Activated T-cell treated with anti-CD3 and anti-CD28 coated beads, Interleukin-2, amount 50 U/mL, for 24 hours (primary cell): ENCODE data around the gene QKI.
"Not testable (repeated sequence)": the region's sequence is repeated elsewhere in the genome, so short reads cannot be mapped to it uniquely, and the experiment has no call there.

Source experiments
- DNase-seq: peaks from one replicate; pipeline ENCODE4 v3.0.0-alpha.2; 2020
- H3K27ac Mint-ChIP-seq: 2 replicates; pipeline ENCODE4 v1.8.0; 2020; ENCODE audit warnings: mild to moderate bottlenecking, mixed read lengths
- H3K27me3 Mint-ChIP-seq: 2 replicates; pipeline ENCODE4 v1.8.0; 2020; ENCODE audit warnings: mixed read lengths
- H3K36me3 Mint-ChIP-seq: 2 replicates; pipeline ENCODE4 v1.8.0; 2020; ENCODE audit warnings: low read depth, mixed read lengths
- H3K4me1 Mint-ChIP-seq: 2 replicates; pipeline ENCODE4 v1.8.0; 2020; ENCODE audit warnings: low read depth, mixed read lengths
- H3K4me3 Mint-ChIP-seq: 2 replicates; pipeline ENCODE4 v1.8.0; 2020; ENCODE audit warnings: mild to moderate bottlenecking, moderate library complexity, mixed read lengths
- H3K9me3 Mint-ChIP-seq: 2 replicates; pipeline ENCODE4 v1.8.0; 2020; ENCODE audit warnings: mixed read lengths

Gene QKI

DNA sequence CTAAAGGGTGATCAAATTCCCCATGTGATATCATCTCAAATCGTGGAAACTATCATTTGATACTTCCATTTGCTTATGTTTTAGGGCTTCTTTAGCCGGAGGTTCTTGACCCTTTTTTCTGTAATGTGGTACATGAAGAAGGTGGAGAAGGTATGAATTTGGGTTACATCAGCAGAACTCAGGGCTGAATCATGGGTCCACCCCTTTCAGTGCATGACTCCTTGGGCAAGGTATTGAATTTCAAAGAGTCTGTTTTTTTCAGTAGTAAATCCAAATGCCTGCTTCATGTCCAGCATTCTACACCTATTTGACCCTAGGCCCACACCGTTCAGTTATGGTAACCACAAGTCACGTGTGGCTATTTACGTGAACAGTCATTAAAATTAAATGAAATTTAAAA, 30.6 kb upstream of the QKI start:
- Mint-ChIP-seq H3K27me3 (peaks cover 22% of the 10 kb centered on the region), H3K4me3 (no peak overlapping the region), H3K36me3 (no peaks in the 10 kb centered on the region), H3K4me1 (no peaks in the 10 kb centered on the region), H3K27ac (no peak overlapping the region), H3K9me3 (peaks cover 2% of the 10 kb centered on the region)
- no peak for DNase-seq

DNA sequence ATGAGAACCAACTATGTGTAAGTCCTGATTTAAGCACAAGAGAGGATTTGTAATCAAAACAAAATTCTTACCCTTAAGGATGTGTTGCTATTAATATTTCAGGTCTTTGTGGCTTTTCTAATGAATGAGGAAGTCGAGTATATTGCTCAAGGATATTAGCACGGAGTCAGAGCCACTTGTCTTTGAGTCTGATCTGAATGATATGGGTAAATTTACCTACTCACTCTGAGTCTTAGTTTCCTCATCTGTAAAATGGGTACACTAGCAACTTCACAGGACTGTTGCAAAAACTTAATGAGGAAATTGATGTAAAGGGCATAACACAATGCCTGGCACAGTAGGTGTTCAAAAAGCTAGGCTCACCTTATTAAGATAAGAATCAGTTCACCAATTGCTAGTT, 30.0 kb upstream of the QKI start:
- Mint-ChIP-seq H3K9me3 (peaks cover 2% of the 10 kb centered on the region), H3K4me1 (no peaks in the 10 kb centered on the region), H3K27ac (no peak overlapping the region), H3K36me3 (no peaks in the 10 kb centered on the region), H3K4me3 (no peak overlapping the region), H3K27me3 (peaks cover 22% of the 10 kb centered on the region)
- no peak for DNase-seq

DNA sequence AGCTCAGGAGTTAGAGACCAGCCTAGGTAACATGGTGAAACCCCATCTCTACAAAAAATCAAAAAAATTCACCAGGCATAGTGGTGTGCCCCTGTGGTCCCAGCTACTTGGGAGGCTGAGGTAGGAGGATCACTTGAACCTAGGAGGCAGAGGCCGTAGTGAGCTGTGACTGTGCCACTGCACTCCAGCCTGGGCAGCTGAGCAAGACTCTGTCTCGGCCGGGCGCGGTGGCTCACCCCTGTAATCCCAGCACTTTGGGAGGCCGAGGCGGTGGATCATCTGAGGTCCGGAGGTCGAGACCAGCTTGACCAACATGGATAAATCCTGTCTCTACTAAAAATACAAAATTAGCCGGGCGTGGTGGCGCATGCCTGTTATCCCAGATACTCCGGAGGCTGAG, 29.0 kb upstream of the QKI start:
- DNase-seq, H3K9me3 Mint-ChIP-seq, H3K27ac Mint-ChIP-seq, H3K4me1 Mint-ChIP-seq, H3K4me3 Mint-ChIP-seq, H3K36me3 Mint-ChIP-seq: not testable (repeated sequence)
- H3K27me3 Mint-ChIP-seq: peaks cover 17% of the 10 kb centered on the region

DNA sequence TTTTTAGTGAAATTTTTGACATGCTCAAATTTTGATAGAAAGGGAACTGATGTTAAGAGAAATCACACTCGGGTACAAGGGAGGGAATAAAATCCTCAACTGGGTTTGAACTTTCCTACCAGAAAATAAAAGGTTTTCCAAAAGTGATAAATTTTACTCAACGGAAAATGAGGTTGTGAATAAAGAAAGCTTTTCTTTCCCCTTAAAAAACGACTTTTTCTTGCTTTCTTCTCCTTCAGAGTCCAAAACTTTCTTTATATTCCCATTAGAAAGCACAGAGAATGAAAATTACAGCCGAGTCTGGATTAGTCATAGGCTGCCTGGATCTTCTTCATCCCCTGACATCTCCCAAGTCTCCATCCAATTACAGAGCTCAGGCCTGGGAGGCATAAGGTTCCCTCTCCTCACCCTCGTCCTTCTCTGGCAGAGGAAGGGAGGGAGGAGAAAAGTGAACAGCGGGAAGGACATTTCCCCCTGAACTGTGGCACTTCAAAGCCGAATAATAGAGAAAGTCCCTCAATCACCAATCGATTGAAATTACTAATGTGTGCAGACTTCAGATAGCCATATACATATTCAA, 28.1 kb upstream of the QKI start:
- no peaks in the 10 kb centered on the region for H3K36me3 Mint-ChIP-seq
- peaks cover 21% of the 10 kb centered on the region for H3K27me3 Mint-ChIP-seq
- no peak overlapping the region for H3K4me3 Mint-ChIP-seq
- H3K27ac Mint-ChIP-seq: no peak overlapping the region
- peaks cover 2% of the 10 kb centered on the region for H3K9me3 Mint-ChIP-seq
- no peak for DNase-seq
- H3K4me1 Mint-ChIP-seq: no peaks in the 10 kb centered on the region

DNA sequence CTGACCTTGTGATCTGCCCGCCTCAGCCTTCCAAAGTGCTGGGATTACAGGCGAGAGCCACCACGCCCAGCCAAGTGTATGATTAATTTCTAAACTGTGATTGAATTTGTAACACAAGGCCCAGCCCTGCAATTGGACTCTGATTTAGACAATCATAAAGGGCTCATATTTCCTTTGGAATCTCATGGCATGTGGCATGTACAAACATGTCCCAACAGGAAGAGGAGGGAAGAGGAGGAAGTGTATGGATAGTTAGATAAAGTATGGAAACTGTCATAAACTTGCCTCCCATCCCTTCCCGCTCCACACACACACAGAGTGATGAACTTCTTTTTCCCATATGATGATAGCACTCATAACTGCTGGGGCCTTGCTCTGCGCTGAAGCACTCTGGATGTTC, 27.2 kb upstream of the QKI start:
- DNase-seq: no peak
- no peaks in the 10 kb centered on the region for H3K36me3 Mint-ChIP-seq
- no peak overlapping the region for H3K27ac Mint-ChIP-seq
- H3K27me3 Mint-ChIP-seq: peaks cover 21% of the 10 kb centered on the region
- no peaks in the 10 kb centered on the region for H3K4me1 Mint-ChIP-seq
- peaks cover 2% of the 10 kb centered on the region for H3K9me3 Mint-ChIP-seq
- no peak overlapping the region for H3K4me3 Mint-ChIP-seq

DNA sequence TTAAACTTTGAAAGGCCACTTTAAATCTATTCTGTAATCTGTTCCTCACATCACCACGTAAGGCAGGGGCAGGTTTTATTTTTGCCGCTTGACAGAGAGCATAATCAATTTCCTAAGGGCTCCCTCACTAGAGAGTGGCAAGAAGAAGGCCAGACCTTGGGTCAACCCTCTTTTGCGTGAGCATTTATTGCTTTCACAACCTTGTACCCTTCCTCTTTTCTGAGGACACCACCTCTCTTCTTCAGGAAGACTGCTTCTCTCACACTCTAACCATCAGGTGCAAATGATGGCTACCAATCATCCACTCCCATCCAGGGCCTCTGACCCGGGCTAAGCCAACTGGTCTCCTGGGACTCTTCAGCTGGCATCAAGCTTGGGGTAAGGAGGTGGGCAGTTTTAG, 25.2 kb upstream of the QKI start:
- no peaks in the 10 kb centered on the region for H3K4me1 Mint-ChIP-seq
- no peak overlapping the region for H3K4me3 Mint-ChIP-seq
- no peaks in the 10 kb centered on the region for H3K36me3 Mint-ChIP-seq
- H3K9me3 Mint-ChIP-seq: no peaks in the 10 kb centered on the region
- H3K27ac Mint-ChIP-seq: no peak overlapping the region
- peaks cover 12% of the 10 kb centered on the region for H3K27me3 Mint-ChIP-seq
- no peak for DNase-seq

DNA sequence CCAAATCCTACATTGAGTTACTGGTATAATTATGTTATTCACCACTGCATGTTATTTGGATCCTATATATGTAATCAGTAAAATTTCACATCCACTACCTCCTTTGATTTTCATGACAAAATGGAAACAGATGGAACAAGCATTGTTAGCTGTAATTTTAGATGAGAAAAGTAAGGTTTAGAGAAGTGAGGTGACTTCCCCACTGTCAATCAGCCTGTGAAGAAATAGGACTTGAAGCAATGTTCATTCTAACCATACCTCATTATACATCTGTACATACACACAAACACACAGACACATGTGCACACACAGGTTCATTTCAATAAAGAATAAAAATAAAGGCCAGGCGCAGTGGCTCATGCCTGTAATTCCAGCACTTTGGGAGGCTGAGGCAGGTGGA, 23.7 kb upstream of the QKI start:
- H3K4me3 Mint-ChIP-seq: no peak overlapping the region
- no peaks in the 10 kb centered on the region for H3K4me1 Mint-ChIP-seq
- peaks cover 9% of the 10 kb centered on the region for H3K27me3 Mint-ChIP-seq
- no peaks in the 10 kb centered on the region for H3K9me3 Mint-ChIP-seq
- no peak overlapping the region for H3K27ac Mint-ChIP-seq
- H3K36me3 Mint-ChIP-seq: no peaks in the 10 kb centered on the region
- DNase-seq: no peak

DNA sequence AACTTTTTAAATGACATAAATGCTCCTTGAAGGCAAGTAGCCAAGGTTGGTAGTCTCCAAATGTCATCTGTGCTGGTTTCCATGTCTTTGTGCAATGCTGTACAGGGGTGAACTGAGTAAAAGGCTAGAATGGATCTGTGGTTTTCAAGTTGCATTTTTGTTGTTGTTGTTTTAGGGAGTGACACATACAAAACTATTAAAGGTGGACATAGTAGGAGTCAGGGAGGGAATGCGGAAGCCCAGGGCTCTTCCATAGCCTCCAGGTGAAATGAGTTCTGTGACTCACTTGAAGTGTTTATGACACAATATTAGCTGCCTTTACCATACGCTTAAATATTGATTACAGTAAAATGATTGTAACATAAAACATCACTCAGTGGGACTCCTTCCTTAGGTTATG, 22.5 kb upstream of the QKI start:
- no peaks in the 10 kb centered on the region for H3K9me3 Mint-ChIP-seq
- no peaks in the 10 kb centered on the region for H3K36me3 Mint-ChIP-seq
- H3K27ac Mint-ChIP-seq: no peak overlapping the region
- DNase-seq: no peak
- H3K27me3 Mint-ChIP-seq: peaks cover 18% of the 10 kb centered on the region
- no peak overlapping the region for H3K4me3 Mint-ChIP-seq
- peaks cover 6% of the 10 kb centered on the region for H3K4me1 Mint-ChIP-seq

DNA sequence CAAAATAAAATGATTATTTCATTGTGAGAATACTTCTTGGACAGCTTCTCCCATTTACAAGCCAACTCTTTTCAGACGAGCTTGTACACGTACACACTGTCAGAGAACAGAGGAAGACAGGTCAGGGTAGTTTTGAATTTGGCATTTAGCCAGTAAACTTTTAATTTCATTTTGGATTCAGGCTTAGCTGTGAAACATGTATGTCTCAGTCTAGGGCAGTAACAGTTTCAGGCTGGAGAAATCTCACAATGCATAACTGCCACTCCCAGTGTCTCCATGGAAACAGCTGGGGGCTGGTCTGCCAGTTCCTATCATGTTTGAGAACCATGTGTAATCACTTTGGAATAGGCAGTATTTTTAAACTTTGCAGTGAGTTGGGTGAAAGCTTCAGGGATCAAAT, 22.0 kb upstream of the QKI start:
- Mint-ChIP-seq H3K27ac (no peak overlapping the region), H3K4me3 (no peak overlapping the region)
- no peak for DNase-seq

DNA sequence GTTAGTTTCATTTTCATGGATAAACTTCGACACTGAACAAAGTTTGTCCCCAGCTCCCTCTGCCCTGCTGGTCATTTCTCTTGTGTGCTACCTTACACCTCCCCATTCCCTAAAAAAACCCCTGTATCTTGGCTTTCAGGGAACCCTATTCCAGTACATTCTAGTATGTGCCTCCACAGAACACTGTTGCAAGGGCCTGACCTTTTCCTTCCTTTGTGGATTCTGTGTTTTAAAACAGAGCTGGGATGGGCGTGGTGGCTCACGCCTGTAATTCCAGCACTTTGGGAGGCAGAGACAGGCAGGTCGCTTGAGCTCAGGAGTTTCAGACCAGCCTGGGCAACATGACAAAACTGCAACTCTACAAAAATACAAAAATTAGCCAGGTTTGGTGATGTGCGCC, 20.6 kb upstream of the QKI start:
- H3K4me1 Mint-ChIP-seq: peaks cover 6% of the 10 kb centered on the region
- H3K4me3 Mint-ChIP-seq: no peak overlapping the region
- no peaks in the 10 kb centered on the region for H3K36me3 Mint-ChIP-seq

More for the DNA sequence above, 22.0 kb upstream of the QKI start:
- H3K9me3 Mint-ChIP-seq: no peaks in the 10 kb centered on the region
- peaks cover 6% of the 10 kb centered on the region for H3K4me1 Mint-ChIP-seq
- peaks cover 21% of the 10 kb centered on the region for H3K27me3 Mint-ChIP-seq
- no peaks in the 10 kb centered on the region for H3K36me3 Mint-ChIP-seq

DNA sequence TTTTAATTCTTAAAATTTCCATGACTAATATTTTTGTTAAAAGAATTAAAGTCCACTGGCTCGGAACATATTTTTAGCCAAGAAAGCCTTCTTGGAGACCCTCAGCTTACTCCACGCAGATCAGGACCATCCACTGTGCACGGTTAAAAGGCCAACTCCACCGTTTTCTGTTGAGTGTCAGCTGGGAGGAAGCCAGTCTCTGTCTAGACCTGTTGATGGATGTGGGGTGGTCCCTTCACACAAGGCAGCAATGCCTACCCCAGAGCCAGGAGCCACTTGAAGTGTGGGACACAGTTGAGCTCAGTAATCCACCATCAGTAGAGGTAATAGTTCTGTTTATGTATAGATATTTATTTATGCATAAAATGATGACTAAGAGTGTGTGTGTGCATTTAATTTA, 19.9 kb upstream of the QKI start:
- Mint-ChIP-seq H3K27ac (no peak overlapping the region), H3K36me3 (no peaks in the 10 kb centered on the region), H3K27me3 (peaks cover 21% of the 10 kb centered on the region), H3K4me3 (no peak overlapping the region), H3K4me1 (peaks cover 6% of the 10 kb centered on the region), H3K9me3 (no peaks in the 10 kb centered on the region)
- no peak for DNase-seq

More for the DNA sequence above, 20.6 kb upstream of the QKI start:
- DNase-seq: no peak
- Mint-ChIP-seq H3K9me3 (no peaks in the 10 kb centered on the region), H3K27ac (no peak overlapping the region), H3K27me3 (peaks cover 21% of the 10 kb centered on the region)

DNA sequence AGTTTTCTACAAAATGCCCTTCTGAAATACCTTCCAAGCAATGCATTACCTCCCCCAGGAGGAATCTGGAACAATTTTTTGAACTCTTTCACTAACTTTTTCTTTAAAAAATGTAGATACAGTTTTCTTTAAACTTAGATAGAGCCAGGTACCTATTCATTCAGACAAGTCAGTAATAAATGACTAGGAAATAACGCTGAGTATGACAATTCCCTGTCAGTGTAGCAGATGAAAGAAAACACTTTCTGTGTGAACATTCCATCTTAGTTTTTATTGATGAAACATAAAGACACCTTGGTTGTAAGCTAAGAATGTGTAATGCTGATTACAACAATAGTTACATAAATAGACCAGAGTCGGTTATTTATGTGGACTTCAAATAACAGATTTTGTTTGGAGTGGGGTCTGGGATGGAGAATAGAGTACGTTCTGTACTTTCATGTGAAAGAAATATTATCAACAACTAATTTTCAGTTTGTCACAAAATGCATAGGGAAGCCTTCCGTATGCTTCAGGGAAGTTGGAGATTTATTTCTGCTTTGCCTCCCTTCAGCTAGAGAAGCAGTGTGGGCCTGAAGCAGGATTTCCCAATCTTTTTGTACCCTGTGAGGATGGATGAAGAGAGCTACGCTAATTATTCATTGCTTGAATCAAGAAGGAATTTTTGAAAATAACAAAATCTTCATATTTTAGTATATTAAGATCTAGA, 19.2 kb upstream of the QKI start:
- no peaks in the 10 kb centered on the region for H3K9me3 Mint-ChIP-seq
- H3K4me1 Mint-ChIP-seq: peaks cover 6% of the 10 kb centered on the region
- no peaks in the 10 kb centered on the region for H3K36me3 Mint-ChIP-seq
- H3K4me3 Mint-ChIP-seq: no peak overlapping the region
- H3K27ac Mint-ChIP-seq: no peak overlapping the region
- H3K27me3 Mint-ChIP-seq: peaks cover 21% of the 10 kb centered on the region
- DNase-seq: no peak

DNA sequence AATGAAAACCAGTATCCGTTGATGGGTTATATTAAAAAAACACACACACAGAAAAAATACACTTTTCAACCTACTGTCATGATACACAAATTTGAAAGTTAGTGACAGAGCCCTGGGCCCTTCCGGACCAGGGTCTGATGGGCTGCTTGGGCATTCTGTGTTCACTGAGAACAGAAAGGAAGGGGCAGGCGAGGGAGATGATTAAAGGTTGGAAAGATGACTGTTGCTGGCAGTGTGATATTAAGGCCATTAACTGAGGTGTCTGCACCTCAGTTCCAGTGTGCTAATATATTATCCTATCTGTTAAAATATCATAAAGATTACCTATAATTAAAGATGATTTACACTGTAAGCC, 18.7 kb upstream of the QKI start:
- H3K9me3 Mint-ChIP-seq: no peaks in the 10 kb centered on the region
- peaks cover 17% of the 10 kb centered on the region for H3K27me3 Mint-ChIP-seq
- H3K27ac Mint-ChIP-seq: no peak overlapping the region
- no peak overlapping the region for H3K4me3 Mint-ChIP-seq
- no peak for DNase-seq
- H3K36me3 Mint-ChIP-seq: no peaks in the 10 kb centered on the region
- peaks cover 6% of the 10 kb centered on the region for H3K4me1 Mint-ChIP-seq

DNA sequence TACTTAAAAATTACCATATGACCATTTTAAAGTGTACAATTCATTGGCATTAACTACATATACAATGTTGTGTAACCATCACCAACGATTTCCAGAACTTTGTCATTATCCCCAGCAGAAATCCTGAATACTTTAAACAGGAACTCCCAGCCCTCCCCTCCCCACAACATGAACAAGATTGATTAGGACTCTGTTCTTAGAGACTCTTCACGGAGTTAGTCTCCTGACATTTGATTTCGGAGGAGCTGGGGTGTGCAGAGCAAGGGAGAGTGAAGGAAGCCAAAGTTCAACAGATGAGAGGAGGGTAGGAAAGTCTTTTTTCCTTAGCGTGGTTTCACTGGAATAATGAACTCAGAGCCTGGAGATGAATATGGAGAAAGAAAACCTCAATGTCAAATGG, 17.2 kb upstream of the QKI start:
- DNase-seq: no peak
- peaks cover 16% of the 10 kb centered on the region for H3K27me3 Mint-ChIP-seq
- H3K27ac Mint-ChIP-seq: no peak overlapping the region
- H3K36me3 Mint-ChIP-seq: no peaks in the 10 kb centered on the region
- no peaks in the 10 kb centered on the region for H3K9me3 Mint-ChIP-seq
- no peak overlapping the region for H3K4me3 Mint-ChIP-seq
- H3K4me1 Mint-ChIP-seq: peaks cover 6% of the 10 kb centered on the region

DNA sequence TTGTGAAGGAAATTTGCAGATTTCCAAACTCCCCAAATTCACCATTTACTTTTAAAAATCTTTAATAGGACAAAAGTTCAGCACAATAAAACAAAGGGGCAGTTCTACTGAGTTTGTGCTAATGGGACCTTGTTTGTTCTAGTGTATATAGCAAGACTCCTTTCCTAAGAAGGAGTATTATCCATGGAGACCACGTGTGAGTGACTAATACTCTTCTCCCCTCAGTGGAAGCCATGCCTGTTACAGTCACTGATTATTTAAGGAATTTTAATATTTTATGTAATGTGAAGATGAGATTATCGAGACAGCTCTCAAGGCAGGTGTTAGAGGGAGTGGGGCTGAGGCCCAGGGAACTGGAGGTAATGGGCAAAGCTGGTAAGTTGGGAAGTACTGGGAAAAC, 16.4 kb upstream of the QKI start:
- H3K36me3 Mint-ChIP-seq: no peaks in the 10 kb centered on the region
- H3K27me3 Mint-ChIP-seq: peaks cover 16% of the 10 kb centered on the region
- H3K4me3 Mint-ChIP-seq: no peak overlapping the region
- no peaks in the 10 kb centered on the region for H3K9me3 Mint-ChIP-seq
- no peak overlapping the region for H3K27ac Mint-ChIP-seq
- H3K4me1 Mint-ChIP-seq: peaks cover 6% of the 10 kb centered on the region
- DNase-seq: no peak

DNA sequence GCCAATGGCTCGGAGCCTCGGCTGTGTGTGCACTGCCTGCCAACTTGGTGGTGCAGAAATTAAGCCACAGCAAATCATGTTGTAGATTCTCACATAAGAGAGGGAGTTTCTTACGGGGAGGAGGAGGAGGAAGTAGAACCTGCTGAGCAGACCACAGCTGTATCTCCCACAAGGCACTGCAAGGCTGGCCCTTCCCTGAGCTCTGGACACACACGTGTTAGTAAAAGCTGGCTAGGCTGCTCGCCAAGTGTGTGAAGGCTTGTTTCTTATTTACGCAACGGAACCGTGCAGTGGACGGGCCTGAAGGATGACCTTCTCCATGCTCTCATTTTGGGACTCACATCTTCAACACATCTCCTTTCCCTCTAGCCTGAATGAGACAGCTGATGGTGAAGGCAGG, 15.7 kb upstream of the QKI start:
- Mint-ChIP-seq H3K9me3 (no peaks in the 10 kb centered on the region), H3K27ac (no peak overlapping the region), H3K4me3 (no peak overlapping the region), H3K4me1 (peaks cover 6% of the 10 kb centered on the region), H3K36me3 (no peaks in the 10 kb centered on the region), H3K27me3 (peaks cover 16% of the 10 kb centered on the region)
- no peak for DNase-seq
